GM21619 (cell line): ENCODE measurements around the gene C4BPB.
A peak's percentile ranks its signal among the peaks of the same experiment; 100 is the strongest.
"Not testable (repeated sequence)": the region's sequence is repeated elsewhere in the genome, so short reads cannot be mapped to it uniquely, and the experiment has no call there.

Source experiments
- ATAC-seq: cut with Tn5 transposase; IDR thresholded peaks from one replicate; pipeline ENCODE4 v1.9.1; 2021; ENCODE audit not compliant: unreplicated experiment

The C4BPB gene

GRCh38 chr1:207088701-207089626, at the start of gene C4BPB:
TSS of gene C4BPB (plus strand) at chr1:207088860. CDS start at chr1:207089532, 672 bp downstream.
- ATAC-seq, result no peak

GRCh38 chr1:207039380-207040180, 49.1 kb upstream of the C4BPB start:
- ATAC-seq, result no peak

- ATAC-seq, result no peak
Observed at GRCh38 chr1:207040181-207040533, 48.5 kb upstream of the C4BPB start.

GRCh38 chr1:207041397-207041796, 47.3 kb upstream of the C4BPB start:
- ATAC-seq, result not testable (repeated sequence)

- no peak for ATAC-seq
Observed at GRCh38 chr1:207045453-207045852, 43.2 kb upstream of the C4BPB start.

GRCh38 chr1:207047505-207047904, 41.2 kb upstream of the C4BPB start:
- ATAC-seq, result no peak

GRCh38 chr1:207048041-207048440, 40.6 kb upstream of the C4BPB start:
- ATAC-seq, result no peak

- no peak for ATAC-seq
Observed at GRCh38 chr1:207049054-207049453, 39.6 kb upstream of the C4BPB start.

GRCh38 chr1:207049514-207049913, 39.1 kb upstream of the C4BPB start:
- ATAC-seq, result no peak

GRCh38 chr1:207049974-207050391, 38.7 kb upstream of the C4BPB start:
- peak; percentile 34 for ATAC-seq

GRCh38 chr1:207050480-207051190, 38.0 kb upstream of the C4BPB start:
- peak; percentile 49 for ATAC-seq

GRCh38 chr1:207051191-207051943, 37.3 kb upstream of the C4BPB start, which contains the start of gene YOD1:
TSS of gene YOD1 (minus strand) at chr1:207051208. CDS start at chr1:207051030, 178 bp downstream.
- no peak for ATAC-seq

GRCh38 chr1:207052911-207053769, 35.5 kb upstream of the C4BPB start, which contains the start of gene PFKFB2:
TSS of gene PFKFB2 (plus strand) at chr1:207053275. CDS start at chr1:207054718, 1,443 bp downstream.
- ATAC-seq, result peak; percentile 74

- no peak for ATAC-seq
Observed at GRCh38 chr1:207054491-207054890, 34.2 kb upstream of the C4BPB start.

GRCh38 chr1:207055386-207056001, 33.2 kb upstream of the C4BPB start:
- ATAC-seq, result no peak

GRCh38 chr1:207056673-207057072, 32.0 kb upstream of the C4BPB start:
- no peak for ATAC-seq

- no peak for ATAC-seq
Observed at GRCh38 chr1:207058252-207058651, 30.4 kb upstream of the C4BPB start.

- no peak for ATAC-seq
Observed at GRCh38 chr1:207058878-207059867, 29.5 kb upstream of the C4BPB start.
